Osteocyte (in vitro differentiated cells): ENCODE measurements around the gene TMC6. TPM values are rescaled to one million over a fixed set of nuclear protein-coding genes. Genes with fewer than 3 reads are reported as not detected.
"Not testable (repeated sequence)": the region's sequence is repeated elsewhere in the genome, so short reads cannot be mapped to it uniquely, and the experiment has no call there.

Source experiments
- DNase-seq: peaks from one replicate; pipeline ENCODE4 v3.0.0; 2021; ENCODE audit warnings: mixed read lengths; ENCODE audit not compliant: unreplicated experiment; ENCODE audit errors: extremely low spot score
- H3K27ac Mint-ChIP-seq: one replicate; pipeline ENCODE4 v1.8.0; 2021; ENCODE audit warnings: mild to moderate bottlenecking, mixed read lengths; ENCODE audit not compliant: unreplicated experiment
- H3K27me3 Mint-ChIP-seq: one replicate; pipeline ENCODE4 v1.8.0; 2021; ENCODE audit warnings: mixed read lengths; ENCODE audit not compliant: unreplicated experiment
- H3K36me3 Mint-ChIP-seq: one replicate; pipeline ENCODE4 v1.8.0; 2021; ENCODE audit warnings: mixed read lengths; ENCODE audit not compliant: unreplicated experiment
- H3K4me1 Mint-ChIP-seq: one replicate; pipeline ENCODE4 v1.8.0; 2021; ENCODE audit warnings: mixed read lengths; ENCODE audit not compliant: unreplicated experiment
- H3K4me3 Mint-ChIP-seq: one replicate; pipeline ENCODE4 v1.8.0; 2021; ENCODE audit warnings: mild to moderate bottlenecking, moderate library complexity, mixed read lengths; ENCODE audit not compliant: unreplicated experiment
- H3K9me3 Mint-ChIP-seq: one replicate; pipeline ENCODE4 v1.8.0; 2021; ENCODE audit warnings: mixed read lengths; ENCODE audit not compliant: unreplicated experiment
- total RNA-seq: library from RNA; stranded (reverse); gene quantifications from 2 replicates; pipeline ENCODE4 v1.2.1, GENCODE V29; 2021
- TF ChIP-seq, protein P1 (sequence below): fragments of 200-600 bp; sonication (generic); IDR thresholded peaks from 2 replicates; pipeline ENCODE4 v1.5.0; 2021; ENCODE audit warnings: antibody characterized with exemption, mild to moderate bottlenecking, moderate library complexity

TMC6 gene
- total RNA-seq, 1 donor from 2014 or later = 32.6 TPM

DNA sequence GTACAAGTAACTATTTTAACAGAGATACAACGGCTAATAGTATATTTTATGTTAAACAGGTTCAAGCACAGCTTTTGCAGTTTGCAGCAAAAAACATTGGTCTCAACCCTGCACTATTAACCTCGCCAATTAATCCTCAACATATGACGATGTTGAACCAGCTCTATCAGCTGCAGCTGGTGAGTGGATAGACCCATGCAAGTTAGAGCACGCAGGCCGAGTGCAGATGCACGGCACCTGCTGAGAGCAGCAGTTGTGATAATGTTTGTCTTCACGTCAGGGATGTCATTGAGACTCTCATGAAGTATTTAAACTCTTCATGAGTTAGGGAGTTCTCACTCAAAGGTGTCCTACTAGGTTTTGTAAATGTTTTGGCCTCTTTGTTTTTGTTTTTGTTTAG is 45.6 kb downstream of the TMC6 start:
- no peak for DNase-seq
- Mint-ChIP-seq H3K4me1 (no peaks in the 10 kb centered on the region), H3K27ac (no peak overlapping the region), H3K4me3 (no peak overlapping the region), H3K9me3 (no peaks in the 10 kb centered on the region), H3K27me3 (no peaks in the 10 kb centered on the region), H3K36me3 (peaks cover 34% of the 10 kb centered on the region)
- TF ChIP-seq, protein P1, sequence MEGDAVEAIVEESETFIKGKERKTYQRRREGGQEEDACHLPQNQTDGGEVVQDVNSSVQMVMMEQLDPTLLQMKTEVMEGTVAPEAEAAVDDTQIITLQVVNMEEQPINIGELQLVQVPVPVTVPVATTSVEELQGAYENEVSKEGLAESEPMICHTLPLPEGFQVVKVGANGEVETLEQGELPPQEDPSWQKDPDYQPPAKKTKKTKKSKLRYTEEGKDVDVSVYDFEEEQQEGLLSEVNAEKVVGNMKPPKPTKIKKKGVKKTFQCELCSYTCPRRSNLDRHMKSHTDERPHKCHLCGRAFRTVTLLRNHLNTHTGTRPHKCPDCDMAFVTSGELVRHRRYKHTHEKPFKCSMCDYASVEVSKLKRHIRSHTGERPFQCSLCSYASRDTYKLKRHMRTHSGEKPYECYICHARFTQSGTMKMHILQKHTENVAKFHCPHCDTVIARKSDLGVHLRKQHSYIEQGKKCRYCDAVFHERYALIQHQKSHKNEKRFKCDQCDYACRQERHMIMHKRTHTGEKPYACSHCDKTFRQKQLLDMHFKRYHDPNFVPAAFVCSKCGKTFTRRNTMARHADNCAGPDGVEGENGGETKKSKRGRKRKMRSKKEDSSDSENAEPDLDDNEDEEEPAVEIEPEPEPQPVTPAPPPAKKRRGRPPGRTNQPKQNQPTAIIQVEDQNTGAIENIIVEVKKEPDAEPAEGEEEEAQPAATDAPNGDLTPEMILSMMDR = no peak

DNA sequence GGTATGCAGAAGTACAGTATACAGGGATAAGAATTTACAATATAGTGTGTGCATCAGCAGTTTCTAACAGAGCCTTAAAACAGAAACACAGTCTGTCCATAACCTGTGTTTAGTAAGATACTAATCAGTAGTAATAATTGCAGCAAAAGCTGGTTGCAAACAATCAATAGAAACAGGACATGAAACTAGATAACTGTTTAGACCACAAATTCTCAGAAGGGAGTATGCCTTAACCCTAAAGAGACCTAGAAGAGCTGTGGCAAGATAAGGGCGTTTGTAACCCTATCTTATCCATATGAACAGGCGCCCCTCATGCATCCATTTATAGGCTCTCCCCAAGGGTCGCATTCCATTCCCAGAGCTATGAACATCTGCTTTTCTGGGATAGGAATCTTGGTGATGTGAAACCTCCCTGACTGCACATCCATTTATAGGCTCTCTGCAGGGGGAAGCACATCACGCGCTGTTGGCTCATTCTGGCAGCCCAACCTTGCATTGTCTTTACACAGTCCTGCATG is 46.1 kb downstream of the TMC6 start:
- not testable (repeated sequence) for H3K27ac Mint-ChIP-seq, H3K4me1 Mint-ChIP-seq, H3K27me3 Mint-ChIP-seq, H3K9me3 Mint-ChIP-seq, DNase-seq, H3K4me3 Mint-ChIP-seq
- peaks cover 34% of the 10 kb centered on the region for H3K36me3 Mint-ChIP-seq

DNA sequence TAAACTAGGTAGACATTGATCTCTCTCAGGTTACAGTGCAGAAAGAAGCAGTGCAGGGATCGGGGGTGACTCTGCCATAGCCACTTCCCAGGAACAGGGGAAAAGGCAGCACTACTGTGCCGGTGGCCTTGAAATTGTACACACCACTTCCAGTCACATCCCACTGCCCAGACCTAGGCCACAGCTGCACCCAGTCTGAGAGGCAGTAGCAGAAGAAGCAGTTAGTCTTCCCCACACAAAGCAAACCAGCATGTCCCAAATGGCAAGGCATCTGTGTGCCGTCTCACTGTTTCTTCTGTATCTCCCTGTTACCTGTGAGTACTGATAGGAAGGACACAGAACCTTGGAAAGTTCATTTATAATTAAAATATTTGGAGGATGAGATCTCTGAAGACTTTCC is 47.0 kb downstream of the TMC6 start:
- Mint-ChIP-seq H3K36me3 (peaks cover 29% of the 10 kb centered on the region), H3K27me3 (no peaks in the 10 kb centered on the region), H3K9me3 (no peaks in the 10 kb centered on the region), H3K4me1 (no peaks in the 10 kb centered on the region), H3K4me3 (no peak overlapping the region), H3K27ac (no peak overlapping the region)
- TF ChIP-seq, protein P1 = no peak
- no peak for DNase-seq

DNA sequence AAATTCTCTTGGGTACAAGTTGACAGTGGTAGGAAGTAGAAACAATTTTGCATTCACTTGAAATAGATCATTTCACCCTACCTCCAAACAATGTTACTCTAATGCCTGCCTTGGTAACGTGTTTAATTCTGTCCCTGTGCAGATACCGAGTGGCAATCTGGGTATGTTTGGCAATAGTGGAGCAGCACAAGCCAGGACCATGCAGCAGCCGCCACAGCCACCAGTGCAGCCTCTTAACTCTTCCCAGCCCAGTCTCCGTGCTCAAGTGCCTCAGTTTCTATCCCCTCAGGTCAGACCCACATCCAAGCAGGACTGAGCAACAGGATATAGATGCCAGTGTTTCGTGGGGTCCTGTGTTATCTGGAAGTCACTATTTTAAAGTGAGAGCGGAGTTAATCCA is 49.3 kb downstream of the TMC6 start:
- DNase-seq = no peak
- no peaks in the 10 kb centered on the region for H3K27me3 Mint-ChIP-seq
- peaks cover 36% of the 10 kb centered on the region for H3K36me3 Mint-ChIP-seq

DNA sequence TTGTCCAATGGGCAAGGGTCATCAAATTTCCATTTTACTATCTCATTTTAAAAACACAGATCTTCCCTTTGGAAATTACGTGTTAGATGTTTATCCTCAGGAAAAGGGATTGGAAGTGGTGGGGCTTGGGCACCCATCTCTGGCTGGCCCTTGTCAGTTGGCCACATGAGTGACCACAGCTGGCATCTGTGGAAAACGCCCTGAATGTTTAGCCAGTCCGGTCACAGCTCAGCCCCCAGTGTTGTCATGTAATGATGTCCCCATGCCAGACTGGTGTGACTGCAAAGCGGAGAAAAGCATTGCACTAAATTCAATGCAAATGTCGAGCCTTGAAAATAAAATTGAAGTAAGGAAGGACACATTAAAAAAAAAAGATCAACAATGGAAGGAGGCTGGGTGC is 53.0 kb downstream of the TMC6 start:
- DNase-seq = no peak
- no peak overlapping the region for H3K27ac Mint-ChIP-seq
- H3K4me3 Mint-ChIP-seq = no peak overlapping the region
- no peaks in the 10 kb centered on the region for H3K9me3 Mint-ChIP-seq
- TF ChIP-seq, protein P1 = no peak
- no peaks in the 10 kb centered on the region for H3K27me3 Mint-ChIP-seq
- no peaks in the 10 kb centered on the region for H3K4me1 Mint-ChIP-seq
- H3K36me3 Mint-ChIP-seq = peaks cover 58% of the 10 kb centered on the region

More for the DNA sequence above, 49.3 kb downstream of the TMC6 start:
- Mint-ChIP-seq H3K4me3 (no peak overlapping the region), H3K4me1 (no peaks in the 10 kb centered on the region), H3K9me3 (no peaks in the 10 kb centered on the region), H3K27ac (no peak overlapping the region)
- TF ChIP-seq, protein P1 = no peak

DNA sequence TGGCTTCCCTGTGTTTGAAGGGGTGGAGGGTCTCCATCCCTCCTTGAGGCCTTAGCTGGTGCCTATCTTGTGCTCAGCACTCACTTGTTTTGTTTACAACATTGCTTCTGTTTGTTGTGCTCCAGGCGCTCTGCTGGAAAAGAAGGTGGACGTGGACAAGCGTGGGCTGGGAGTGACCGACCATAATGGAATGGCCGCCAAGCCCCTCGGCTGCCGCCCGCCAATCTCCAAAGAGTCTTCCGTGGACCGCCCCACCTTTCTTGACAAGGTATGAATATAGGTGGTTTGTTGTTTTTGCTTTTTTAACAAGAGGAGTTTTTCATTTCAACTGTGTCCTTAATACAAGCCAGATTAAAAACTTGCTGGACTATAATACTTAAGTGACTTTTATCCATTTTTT is 53.5 kb downstream of the TMC6 start:
- Mint-ChIP-seq H3K27me3 (no peaks in the 10 kb centered on the region), H3K4me3 (no peak overlapping the region), H3K36me3 (peaks cover 59% of the 10 kb centered on the region), H3K27ac (no peak overlapping the region), H3K9me3 (no peaks in the 10 kb centered on the region), H3K4me1 (no peaks in the 10 kb centered on the region)
- TF ChIP-seq, protein P1 = no peak
- no peak for DNase-seq
